Ovary (tissue), 9 donors: ENCODE data around the gene SSBP4. TPM values are rescaled to one million over a fixed set of nuclear protein-coding genes. Genes with fewer than 3 reads are reported as not detected.
A peak's percentile ranks its signal among the peaks of the same experiment; 100 is the strongest.

Source experiments
- DNase-seq, 5 donors: peaks; one replicate each; pipeline ENCODE4 v3.0.0-alpha.2; 2019 to 2020
- H3K27ac ChIP-seq, 2 donors: fragments of 200-600 bp; one replicate each; pipeline versions ENCODE4 v1.5.1 to v1.8.0; 2019 to 2022
- H3K27me3 ChIP-seq: fragments of 200-600 bp; one replicate; pipeline ENCODE4 v1.8.0; 2022
- H3K36me3 ChIP-seq: fragments of 200-600 bp; sonication (generic); one replicate; pipeline ENCODE4 v1.5.1; 2019
- H3K4me1 ChIP-seq: one replicate; pipeline ENCODE4 v1.8.1; 2013; ENCODE audit warnings: mild to moderate bottlenecking, moderate library complexity; ENCODE audit not compliant: insufficient read depth
- H3K4me3 ChIP-seq: fragments of 200-600 bp; sonication (generic); one replicate; pipeline ENCODE4 v1.5.1; 2017
- H3K9me3 ChIP-seq, 2 donors: fragments of 200-600 bp in 1 of 2; sonication (generic) in 1 of 2; one replicate each; pipeline versions ENCODE4 v1.5.1 to v1.8.1; 2013 to 2019; ENCODE audit warnings: mild to moderate bottlenecking in 1 of 2, moderate library complexity in 1 of 2
- CTCF ChIP-seq, 3 donors: fragments of 450-650 bp in 2 of 3; fragments of 200-600 bp in 1 of 3; IDR thresholded peaks; one replicate each; pipeline versions ENCODE4 v1.5.1 to v1.8.0; 2016 to 2022; ENCODE audit warnings: antibody characterized with exemption in 3 of 3, mild to moderate bottlenecking in 1 of 3
- EP300 ChIP-seq: sonication (generic); formaldehyde crosslinking; IDR thresholded peaks from one replicate; pipeline ENCODE4 v1.6.1; 2017; ENCODE audit warnings: antibody characterized with exemption
- POLR2A ChIP-seq: fragments of 450-650 bp; IDR thresholded peaks from one replicate; pipeline ENCODE4 v1.6.1; 2017; ENCODE audit warnings: antibody characterized with exemption, mild to moderate bottlenecking, moderate library complexity
- WGBS, 3 donors: extraction: QIAGEN DNeasy Blood & Tissue Kit in 1 of 3; methylation state at CpG; one replicate each; pipeline versions ENCODE4 v1.1.5 to v1.1.7; 2013 to 2017; 5-methylcytosine and 5-hydroxymethylcytosine counted together
- intact Hi-C, 4 donors: fragments of 100-400 bp; cut with DNase I; formaldehyde crosslinking; loops; one replicate each; pipeline versions ENCODE4 v1.11.0 to v1.15.1; 2022 to 2023
- polyA plus RNA-seq, 2 donors: library from polyadenylated mRNA; stranded (reverse); fragments of 200-250 nt in 1 of 2; fragments of 350-450 nt in 1 of 2; fragmentation: Illumina TruSeq in 1 of 2; extraction: RNeasy Lipid Tissue Mini Kit (QIAGEN cat#74804) in 1 of 2; gene quantifications; one replicate each; pipeline ENCODE4 v1.2.3, GENCODE V29; 2013 to 2014
- total RNA-seq, 7 donors: library from RNA; depleted of rRNA in 2 of 7; stranded (reverse); fragments of >200 nt in 2 of 7; fragmentation: NEBNext Ultra II Directional in 3 of 7; extraction: Animal tissue kit (Norgen Biotek cat#: 25700) in 3 of 7; gene quantifications; one replicate each; pipeline versions ENCODE4 v1.1.0 to v1.2.4, GENCODE V29; 2016 to 2023
- donor health status: DM: no; HTN: no; CAD: no; lungs with moderate emphysema.
- donor health status: DM: no; HTN: no; CAD: no.
- donor health status: Bipolar disorder and iron deficiency.
- donor health status: DM: yes; HTN: yes; CAD: no.
- donor health status: DM: no; HTN: no; CAD: no.
- donor health status: DM: yes; HTN: yes; CAD: no.

SSBP4 gene
- total and polyA plus RNA-seq, 9 donors, result 4.6 to 124 (median 88.3) TPM

- H3K27ac ChIP-seq, result no peak overlapping the region
- TF ChIP-seq POLR2A, result no peak
- no peak for TF ChIP-seq EP300
- no peak for TF ChIP-seq CTCF (IDR thresholded peaks at IDR 0.05)
- H3K27me3 ChIP-seq, result no peaks in the 10 kb centered on the region
- 72 to 75% (median 74%) methylated on average over 14 of the region's 14 CpGs for WGBS, 3 donors
- no peak overlapping the region for H3K4me3 ChIP-seq
- intact Hi-C loops, result loop anchor here in 1 of 4 donors (10.0 kb wide), 1 partner anchor 418 kb away; the partner anchor contains the start of gene ARRDC2
- H3K4me1 ChIP-seq, result peaks cover 27% of the 10 kb centered on the region
- DNase-seq, result peak in 3 of 5 donors; percentile 32 to 40 (median 33)
- no peaks in the 10 kb centered on the region for H3K36me3 ChIP-seq
- no peaks in the 10 kb centered on the region for H3K9me3 ChIP-seq
Measured at GRCh38 chr19:18422530-18423191, 3.5 kb downstream of the SSBP4 start.

- H3K36me3 ChIP-seq, result no peaks in the 10 kb centered on the region
- no peak overlapping the region for H3K4me3 ChIP-seq
- H3K4me1 ChIP-seq, result peaks cover 22% of the 10 kb centered on the region
- no peaks in the 10 kb centered on the region for H3K9me3 ChIP-seq
- 74 to 77% (median 75%) methylated on average over 21 of the region's 21 CpGs for WGBS, 3 donors
- TF ChIP-seq POLR2A, result no peak
- H3K27ac ChIP-seq, result no peak overlapping the region
- peak in 3 of 5 donors; percentile 17 to 39 (median 34) for DNase-seq
- no peaks in the 10 kb centered on the region for H3K27me3 ChIP-seq
- intact Hi-C loops, result loop anchor here in 1 of 4 donors (10.0 kb wide), 1 partner anchor 419 kb away; the partner anchor contains the start of gene ARRDC2
Measured at GRCh38 chr19:18423258-18424020, 4.2 kb downstream of the SSBP4 start.

GRCh38 chr19:18424122-18424889, 5.1 kb downstream of the SSBP4 start:
- Histone ChIP-seq H3K27me3 (no peaks in the 10 kb centered on the region), H3K36me3 (no peaks in the 10 kb centered on the region), H3K4me1 (peaks cover 17% of the 10 kb centered on the region), H3K9me3 (no peaks in the 10 kb centered on the region), H3K27ac (peak overlapping the region in 1 of 2 donors; percentile 2), H3K4me3 (no peak overlapping the region)
- peak in 3 of 5 donors; percentile 36 to 45 (median 39) for DNase-seq
- TF ChIP-seq POLR2A (no peak), CTCF (IDR thresholded peaks at IDR 0.05) (no peak), EP300 (no peak)
- 75 to 79% (median 76%) methylated on average over 22 of the region's 22 CpGs for WGBS, 3 donors
- intact Hi-C loops, result loop anchor here in 1 of 4 donors (10.0 kb wide), 1 partner anchor 420 kb away; the partner anchor contains the start of gene ARRDC2

- no peak overlapping the region for H3K4me3 ChIP-seq
- no peaks in the 10 kb centered on the region for H3K36me3 ChIP-seq
- peak in 4 of 5 donors; percentile 39 to 47 (median 42) for DNase-seq
- H3K9me3 ChIP-seq, result no peaks in the 10 kb centered on the region
- no peaks in the 10 kb centered on the region for H3K27me3 ChIP-seq
- intact Hi-C loops, result loop anchor here in 1 of 4 donors (10.0 kb wide), 1 partner anchor 420 kb away; the partner anchor contains the start of gene ARRDC2
- peaks cover 21% of the 10 kb centered on the region for H3K4me1 ChIP-seq
- TF ChIP-seq EP300 (no peak), POLR2A (no peak), CTCF (IDR thresholded peaks at IDR 0.05) (no peak)
- peak overlapping the region in 1 of 2 donors; percentile 54 for H3K27ac ChIP-seq
- WGBS, 3 donors, result 77 to 82% (median 82%) methylated on average over 17 of the region's 17 CpGs
Measured at GRCh38 chr19:18424890-18425514, 5.8 kb downstream of the SSBP4 start.
